COLO668 (cell line): Measurements from ENCODE around the gene FBXW4.

Experiments used
- DNase-seq: peaks from one replicate; lab custom pipeline; 2025; ENCODE audit not compliant: unreplicated experiment; lab: John Stamatoyannopoulos, UW

The FBXW4 gene

GRCh38 chr10:101704331-101704730 is 9.4 kb upstream of the FBXW4 start:
- DNase-seq: no peak

- DNase-seq: no peak
Observed at GRCh38 chr10:101696632-101697031, 1.7 kb upstream of the FBXW4 start.

GRCh38 chr10:101695404-101695890 is 477 bp upstream of the FBXW4 start:
- DNase-seq: no peak

GRCh38 chr10:101693978-101694673 is 844 bp downstream of the FBXW4 start:
- peak; percentile 69 for DNase-seq

- peak; percentile 20 for DNase-seq
Observed at GRCh38 chr10:101693651-101693977, 1.4 kb downstream of the FBXW4 start.

- no peak for DNase-seq
Observed at GRCh38 chr10:101691081-101691480, 3.9 kb downstream of the FBXW4 start.

GRCh38 chr10:101690461-101690860 is 4.5 kb downstream of the FBXW4 start:
- no peak for DNase-seq

GRCh38 chr10:101687071-101687658 is 7.8 kb downstream of the FBXW4 start:
- DNase-seq: no peak

GRCh38 chr10:101686133-101686925 is 8.6 kb downstream of the FBXW4 start:
- no peak for DNase-seq

GRCh38 chr10:101684782-101685181 is 10.2 kb downstream of the FBXW4 start:
- no peak for DNase-seq

- DNase-seq: no peak
Observed at GRCh38 chr10:101683276-101683675, 11.7 kb downstream of the FBXW4 start.

- DNase-seq: no peak
Observed at GRCh38 chr10:101682172-101682825, 12.7 kb downstream of the FBXW4 start.

- DNase-seq: no peak
Observed at GRCh38 chr10:101676565-101676964, 18.4 kb downstream of the FBXW4 start.

GRCh38 chr10:101675115-101675514 is 19.9 kb downstream of the FBXW4 start:
- DNase-seq: no peak

- DNase-seq: no peak
Observed at GRCh38 chr10:101672536-101672935, 22.4 kb downstream of the FBXW4 start.

- DNase-seq: no peak
Observed at GRCh38 chr10:101671453-101671852, 23.5 kb downstream of the FBXW4 start.

- no peak for DNase-seq
Observed at GRCh38 chr10:101670635-101671034, 24.3 kb downstream of the FBXW4 start.

GRCh38 chr10:101669181-101669580 is 25.8 kb downstream of the FBXW4 start:
- no peak for DNase-seq

GRCh38 chr10:101668566-101668965 is 26.4 kb downstream of the FBXW4 start:
- DNase-seq: no peak

- no peak for DNase-seq
Observed at GRCh38 chr10:101666083-101666482, 28.9 kb downstream of the FBXW4 start.

GRCh38 chr10:101663097-101663496 is 31.9 kb downstream of the FBXW4 start:
- DNase-seq: no peak

GRCh38 chr10:101660256-101660655 is 34.7 kb downstream of the FBXW4 start:
- DNase-seq: no peak
